Fibroblast of skin of left quadriceps (primary cell): Measurements from ENCODE around the gene HHAT.

ENCODE experiments used
- DNase-seq, 2 experiments: peaks; one replicate each; pipeline ENCODE4 v3.0.0-alpha.2; 2013; ENCODE audit warnings: low read depth in 2 of 2

The HHAT gene

GRCh38 chr1:210683403-210684047 is 354.8 kb downstream of the HHAT start:
- DNase-seq: no peak

- DNase-seq: no peak
Measured at GRCh38 chr1:210684466-210685294, 356.0 kb downstream of the HHAT start.

- no peak for DNase-seq
Measured at GRCh38 chr1:210685295-210685650, 356.6 kb downstream of the HHAT start.

- no peak for DNase-seq
Measured at GRCh38 chr1:210686841-210687240, 358.1 kb downstream of the HHAT start.

- DNase-seq: no peak
Measured at GRCh38 chr1:210687582-210688279, 359.0 kb downstream of the HHAT start.

GRCh38 chr1:210688512-210689234 is 360.0 kb downstream of the HHAT start:
- DNase-seq: peak in 1 of 2 experiments; percentile 2

GRCh38 chr1:210689826-210690225 is 361.1 kb downstream of the HHAT start:
- DNase-seq: no peak

GRCh38 chr1:210690236-210690635 is 361.5 kb downstream of the HHAT start:
- no peak for DNase-seq

- no peak for DNase-seq
Measured at GRCh38 chr1:210691039-210691610, 362.4 kb downstream of the HHAT start.

GRCh38 chr1:210692796-210693195 is 364.1 kb downstream of the HHAT start:
- DNase-seq: no peak

- no peak for DNase-seq
Measured at GRCh38 chr1:210695026-210695425, 366.3 kb downstream of the HHAT start.

- no peak for DNase-seq
Measured at GRCh38 chr1:210696709-210697108, 368.0 kb downstream of the HHAT start.

GRCh38 chr1:210697185-210697584 is 368.5 kb downstream of the HHAT start:
- DNase-seq: no peak

GRCh38 chr1:210698661-210699060 is 370.0 kb downstream of the HHAT start:
- no peak for DNase-seq

GRCh38 chr1:210700083-210700482 is 371.4 kb downstream of the HHAT start:
- no peak for DNase-seq

- no peak for DNase-seq
Measured at GRCh38 chr1:210700511-210700910, 371.8 kb downstream of the HHAT start.

GRCh38 chr1:210702506-210702905 is 373.8 kb downstream of the HHAT start:
- no peak for DNase-seq

- DNase-seq: no peak
Measured at GRCh38 chr1:210703593-210703992, 374.9 kb downstream of the HHAT start.

GRCh38 chr1:210705086-210705485 is 376.4 kb downstream of the HHAT start:
- no peak for DNase-seq

GRCh38 chr1:210706246-210706645 is 377.5 kb downstream of the HHAT start:
- no peak for DNase-seq

- DNase-seq: no peak
Measured at GRCh38 chr1:210707300-210708240, 378.9 kb downstream of the HHAT start.
